G401.6 (cell line): ENCODE results near the gene RIBC2.
"Not testable (repeated sequence)": the region's sequence is repeated elsewhere in the genome, so short reads cannot be mapped to it uniquely, and the experiment has no call there.

Experiments used
- FAIRE-seq: peaks from 2 replicates; lab custom pipeline; 2012; peaks lifted over from hg19 to GRCh38; lab: Jason Lieb, UNC

Gene RIBC2

GRCh38 chr22:45449442-45449841 is 35.9 kb downstream of the RIBC2 start:
- not testable (repeated sequence) for FAIRE-seq

DNA sequence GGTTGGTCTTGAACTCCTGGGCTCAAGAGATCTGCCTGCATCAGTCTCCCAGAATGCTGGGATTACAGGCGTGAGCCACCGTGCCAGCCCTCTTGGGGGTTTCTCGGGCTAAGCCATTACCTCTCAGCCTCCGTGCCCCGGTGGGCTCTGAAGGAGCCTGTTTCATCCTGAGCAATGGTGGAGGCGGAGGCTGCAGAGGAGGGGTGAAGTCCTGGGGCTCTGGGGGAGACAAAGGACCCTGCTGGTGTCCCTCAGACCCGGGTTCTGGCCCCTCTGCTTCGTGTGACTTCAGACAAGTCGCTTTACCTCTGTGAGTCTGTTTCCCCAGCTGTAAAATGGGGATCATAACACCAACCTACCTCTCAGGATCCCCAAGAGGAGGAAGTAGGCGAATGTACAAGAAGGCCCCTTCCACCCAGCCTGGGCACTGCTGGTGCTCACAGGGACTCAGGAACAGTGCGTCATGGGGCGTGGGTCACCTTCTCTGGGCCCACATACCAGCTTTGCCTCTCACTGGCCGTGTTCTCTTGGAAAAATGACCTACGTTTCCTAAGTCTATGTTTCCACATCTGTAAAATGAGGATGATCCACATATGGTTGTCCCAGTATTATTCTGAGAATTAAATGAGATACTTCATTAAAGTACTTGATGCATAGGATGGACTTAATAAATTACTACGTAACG is 36.8 kb downstream of the RIBC2 start:
- FAIRE-seq: no peak

- no peak for FAIRE-seq
These were observed 37.6 kb downstream of the RIBC2 start for GRCh38 chr22:45450921-45451651.

DNA sequence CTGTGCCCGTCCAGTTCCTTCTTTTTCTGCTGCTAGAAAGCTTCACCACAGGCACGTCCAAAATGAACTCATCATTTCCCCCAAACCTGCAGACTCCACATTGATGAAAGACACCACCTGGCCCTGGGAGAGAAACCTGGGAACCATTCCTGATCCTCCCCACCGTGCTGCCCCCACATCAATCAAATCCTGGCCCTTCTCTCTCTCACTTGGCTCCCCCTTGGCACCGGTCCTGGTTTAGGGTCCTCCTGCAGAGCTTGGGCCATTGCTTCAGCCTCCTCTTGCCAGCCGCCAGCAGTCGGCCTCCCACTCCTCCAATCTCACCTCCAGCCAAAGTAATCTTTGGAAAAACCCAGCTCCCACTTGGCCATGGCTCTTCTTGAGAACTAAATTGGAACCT is 38.5 kb downstream of the RIBC2 start:
- no peak for FAIRE-seq

DNA sequence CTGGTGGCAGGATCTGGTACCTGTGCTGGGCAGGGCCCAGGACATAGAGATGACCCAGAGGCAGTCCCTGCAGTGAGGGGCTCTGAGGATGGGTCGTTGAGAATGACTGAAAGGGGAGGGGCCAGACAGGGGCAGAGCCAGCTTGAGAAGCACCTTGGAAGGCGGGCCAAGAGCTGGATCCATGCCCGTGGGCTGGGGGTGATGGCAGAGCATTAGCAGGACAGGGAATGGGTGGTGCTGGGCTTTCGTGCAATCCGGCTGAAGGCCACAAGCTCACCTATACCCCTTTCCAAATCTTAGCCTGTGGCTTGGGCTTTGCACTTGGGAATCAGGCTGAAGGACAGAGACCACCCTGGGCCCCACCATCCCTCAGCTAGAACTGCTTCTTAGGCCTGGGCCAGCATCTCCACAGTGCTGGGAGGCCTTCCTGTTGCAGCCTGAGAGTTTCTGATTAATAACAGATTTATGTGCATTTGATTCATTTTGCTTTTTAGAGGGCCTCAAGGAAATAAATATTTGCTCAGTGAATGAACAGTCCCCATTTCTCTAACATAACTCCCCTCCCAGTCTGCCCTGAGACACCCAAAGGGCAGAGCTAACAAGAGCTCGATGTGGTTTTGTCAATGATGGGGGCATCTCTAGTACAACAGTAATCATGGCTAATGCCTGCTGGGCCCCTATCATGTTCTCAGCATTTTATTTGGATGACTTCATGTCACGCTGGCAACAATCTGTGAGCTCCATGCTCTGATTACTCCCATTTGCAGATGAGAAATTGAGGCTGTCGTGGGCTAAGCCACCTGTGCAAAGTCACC is 39.3 kb downstream of the RIBC2 start:
- FAIRE-seq: no peak

- FAIRE-seq: no peak
These were observed 40.3 kb downstream of the RIBC2 start for GRCh38 chr22:45453764-45454163.

DNA sequence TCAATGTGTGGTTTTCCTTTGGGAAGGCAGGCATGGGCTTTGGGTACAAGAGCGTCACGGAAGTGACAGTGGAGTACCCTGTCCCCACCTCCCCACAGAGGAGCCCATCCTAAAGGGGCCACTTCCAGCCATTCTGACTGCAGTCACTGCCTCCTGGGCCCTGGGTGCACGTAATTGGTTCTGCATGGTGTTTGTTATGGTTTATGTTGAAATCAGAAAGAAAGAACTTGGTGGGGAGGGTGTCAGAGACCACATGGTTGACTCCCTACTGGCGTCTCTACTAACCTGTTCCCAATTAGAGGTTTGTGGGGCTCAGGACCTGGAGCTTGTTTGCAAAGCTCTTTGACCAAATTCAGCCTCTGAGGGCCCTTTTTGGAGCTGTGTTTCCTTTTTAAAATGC is 40.8 kb downstream of the RIBC2 start:
- no peak for FAIRE-seq

DNA sequence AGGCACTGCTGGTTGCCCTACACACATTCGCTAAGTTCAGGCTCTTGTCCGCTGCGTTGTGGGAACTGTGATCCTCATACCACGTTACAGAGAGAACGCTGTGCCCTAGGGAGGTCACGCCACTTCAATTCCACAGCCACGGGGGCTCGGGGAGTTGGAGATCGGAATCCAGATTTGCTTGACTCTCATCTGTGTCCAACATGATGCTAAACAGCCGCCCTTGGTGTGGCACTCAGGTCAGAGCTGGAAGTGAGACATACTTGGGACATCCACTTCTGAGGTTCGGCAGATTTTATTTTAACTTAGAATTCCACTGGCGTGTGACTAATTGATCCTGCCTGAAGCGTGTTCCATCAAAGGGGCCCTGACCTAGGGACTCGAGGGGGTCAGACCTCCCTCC is 41.7 kb downstream of the RIBC2 start:
- no peak for FAIRE-seq

DNA sequence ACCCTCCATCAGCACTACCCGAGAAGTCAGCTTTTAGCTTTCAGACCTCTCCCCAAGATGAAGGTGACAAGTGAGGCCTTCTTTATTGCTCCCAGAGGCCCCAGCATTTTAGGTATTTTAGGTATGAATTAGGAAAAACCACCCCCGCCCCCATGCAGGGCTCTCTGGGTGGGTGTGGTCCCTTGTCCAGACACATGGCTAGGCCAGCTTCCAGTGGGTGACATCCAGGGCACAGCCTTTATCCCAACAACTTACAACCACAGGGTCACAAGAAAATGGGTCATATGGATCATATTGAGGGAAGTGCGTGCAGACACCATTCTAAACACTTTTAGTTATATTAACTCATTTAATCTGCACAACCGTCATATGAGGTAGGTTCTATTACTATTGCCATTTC is 42.1 kb downstream of the RIBC2 start:
- no peak for FAIRE-seq

GRCh38 chr22:45456811-45457210 is 43.3 kb downstream of the RIBC2 start:
- no peak for FAIRE-seq

DNA sequence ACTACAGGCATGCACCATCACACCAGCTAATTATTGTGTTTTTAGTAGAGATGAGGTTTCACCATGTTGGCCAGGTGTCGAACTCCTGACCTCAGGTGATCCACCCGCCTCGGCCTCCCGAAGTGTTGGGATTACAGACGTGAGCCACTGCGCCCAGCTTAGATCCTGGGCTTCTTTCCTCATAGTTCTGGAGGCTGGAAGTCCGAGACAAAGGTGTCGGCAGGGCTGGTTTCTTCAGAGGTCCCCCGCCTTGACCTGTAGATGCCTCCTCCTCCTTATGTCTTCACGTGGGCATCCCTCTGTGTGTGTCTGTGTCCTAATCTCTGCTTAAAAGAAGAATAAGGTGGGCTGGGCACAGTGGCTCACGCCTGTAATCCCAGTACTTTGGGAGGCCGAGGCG is 45.0 kb downstream of the RIBC2 start:
- FAIRE-seq: no peak

- no peak for FAIRE-seq
These were observed 45.7 kb downstream of the RIBC2 start for GRCh38 chr22:45459235-45459634.

DNA sequence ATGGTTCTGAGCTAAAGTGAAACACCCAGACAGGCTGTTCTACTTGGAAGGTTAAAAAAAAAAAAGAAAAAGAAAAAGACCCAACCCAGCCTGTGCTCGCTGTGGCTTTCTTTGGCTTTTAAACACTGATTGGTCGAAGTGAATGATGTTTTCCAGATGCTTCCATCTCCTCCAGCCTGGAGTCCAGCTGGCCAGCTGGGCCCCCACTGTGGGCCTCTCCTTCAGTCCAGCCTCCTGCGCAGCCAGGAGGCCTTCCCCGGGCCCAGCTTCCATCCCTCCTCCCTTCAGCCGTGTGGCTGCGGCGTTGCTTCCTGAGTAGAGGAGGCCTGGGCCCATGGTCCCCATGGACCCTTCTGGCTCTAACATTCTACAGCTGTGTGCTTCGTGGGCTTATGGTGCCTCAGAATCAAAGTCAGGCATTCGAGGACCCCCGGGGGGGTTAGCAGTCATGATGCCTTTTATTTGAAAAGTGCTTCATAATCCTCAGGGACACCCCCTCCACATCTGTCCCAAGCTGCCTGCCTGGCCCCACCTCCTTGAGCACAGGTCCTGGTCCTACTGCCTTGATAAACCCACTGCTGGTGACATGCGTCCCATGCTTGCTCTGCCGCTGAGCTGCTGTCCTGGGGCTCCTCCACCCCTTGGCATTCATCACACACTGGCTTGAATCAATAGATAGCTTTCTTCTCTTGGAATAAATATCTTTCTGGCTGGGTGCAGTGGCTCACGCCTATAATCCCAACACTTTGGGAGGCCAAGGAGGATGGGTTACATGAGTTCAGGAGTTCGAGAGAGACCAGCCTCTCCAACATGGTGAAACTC is 47.0 kb downstream of the RIBC2 start:
- FAIRE-seq: no peak

- FAIRE-seq: no peak
These were observed 48.7 kb downstream of the RIBC2 start for GRCh38 chr22:45462034-45462655.

DNA sequence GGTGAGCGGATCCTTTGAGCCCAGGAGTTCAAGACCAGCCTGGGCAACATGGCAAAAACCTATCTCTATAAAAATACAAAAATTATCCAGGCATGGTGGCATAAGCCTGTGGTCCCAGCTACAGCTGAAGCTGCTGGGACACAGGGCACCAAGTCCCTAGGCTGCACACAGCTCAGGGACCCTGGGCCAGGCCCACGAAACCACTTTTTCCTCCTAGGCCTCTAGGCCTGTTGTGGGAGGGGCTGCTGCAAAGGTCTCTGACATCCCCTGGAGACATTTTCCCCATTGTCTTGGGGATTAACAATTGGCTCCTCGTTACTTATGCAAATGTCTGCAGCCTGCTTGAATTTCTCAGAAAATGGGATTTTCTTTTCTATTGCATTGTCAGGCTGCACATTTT is 50.2 kb downstream of the RIBC2 start:
- FAIRE-seq: not testable (repeated sequence)

- FAIRE-seq: no peak
These were observed 52.1 kb downstream of the RIBC2 start for GRCh38 chr22:45465633-45466032.

DNA sequence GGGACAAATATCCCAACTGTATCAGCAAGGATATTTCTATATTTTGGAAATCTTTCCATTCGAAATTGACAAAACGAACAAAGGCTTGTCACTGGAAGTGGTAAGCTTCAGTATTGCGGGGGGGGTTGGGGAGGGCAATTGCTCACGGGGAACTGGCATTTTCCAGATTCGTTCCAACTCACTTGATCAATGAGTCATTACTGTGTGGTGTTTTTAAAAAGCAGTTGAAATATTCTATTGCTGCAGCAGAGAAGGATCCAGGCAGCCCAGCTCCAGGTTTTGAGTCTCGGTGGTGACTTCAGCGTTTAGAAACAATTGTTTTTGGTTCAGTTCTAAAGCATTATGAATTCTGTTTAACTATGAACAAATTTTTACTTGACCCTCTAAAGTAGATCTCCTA is 55.4 kb downstream of the RIBC2 start:
- no peak for FAIRE-seq

DNA sequence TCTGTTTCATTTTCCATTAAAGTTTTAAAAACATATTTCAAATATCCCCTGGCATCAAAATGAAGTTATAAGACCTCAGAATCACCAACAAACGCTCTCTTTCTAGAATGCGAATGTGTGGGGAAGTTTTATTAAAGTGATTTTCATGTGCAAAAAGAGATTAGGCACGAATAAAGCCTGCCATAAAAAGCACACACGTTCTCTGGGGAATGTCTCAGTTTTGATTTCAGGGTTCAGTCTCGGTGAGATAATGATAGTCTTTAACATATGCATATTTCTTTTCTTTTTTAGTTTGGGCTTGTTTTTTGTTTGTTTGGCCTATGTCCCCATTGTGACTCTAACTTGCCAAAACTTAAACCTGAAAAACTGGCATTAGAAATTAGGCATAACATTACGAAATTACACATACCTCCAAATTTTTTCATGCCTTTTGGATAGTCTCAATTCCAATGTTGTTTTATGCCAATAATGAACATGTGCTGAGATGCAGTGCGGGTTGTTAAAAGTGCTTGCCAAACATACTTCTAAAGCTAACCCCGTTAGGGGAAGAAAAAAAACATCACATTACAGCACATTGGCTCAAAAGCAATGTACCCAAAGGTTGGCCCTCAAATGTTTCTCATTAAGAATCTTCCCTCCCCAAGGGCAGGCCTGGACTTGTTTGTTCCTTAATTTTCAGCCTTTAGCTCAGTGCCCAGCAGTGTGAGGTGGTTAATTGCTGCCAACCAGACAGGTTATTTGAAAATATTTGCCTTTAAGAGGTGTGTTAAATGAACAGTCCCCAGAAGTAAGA is 56.0 kb downstream of the RIBC2 start:
- no peak for FAIRE-seq

DNA sequence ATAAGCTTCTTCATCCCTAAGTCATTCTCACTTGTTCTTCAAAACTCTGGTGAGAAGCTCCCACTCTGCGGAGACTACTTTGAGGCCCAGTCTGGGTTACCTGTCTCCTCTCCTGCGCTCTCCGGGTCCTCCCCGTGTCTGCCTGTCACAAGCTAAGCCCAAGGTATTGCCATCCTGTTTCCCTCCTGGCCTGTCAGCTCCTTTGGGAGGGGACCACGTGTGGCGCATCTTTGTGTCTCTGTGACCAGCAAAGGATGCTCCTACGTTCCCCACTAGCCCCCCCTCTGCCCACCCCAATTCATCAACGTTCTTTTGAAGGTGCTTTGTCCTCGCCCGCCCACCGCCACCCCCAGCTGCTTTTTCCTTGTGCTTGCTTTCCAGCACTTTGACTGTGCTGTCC is 57.4 kb downstream of the RIBC2 start:
- no peak for FAIRE-seq

DNA sequence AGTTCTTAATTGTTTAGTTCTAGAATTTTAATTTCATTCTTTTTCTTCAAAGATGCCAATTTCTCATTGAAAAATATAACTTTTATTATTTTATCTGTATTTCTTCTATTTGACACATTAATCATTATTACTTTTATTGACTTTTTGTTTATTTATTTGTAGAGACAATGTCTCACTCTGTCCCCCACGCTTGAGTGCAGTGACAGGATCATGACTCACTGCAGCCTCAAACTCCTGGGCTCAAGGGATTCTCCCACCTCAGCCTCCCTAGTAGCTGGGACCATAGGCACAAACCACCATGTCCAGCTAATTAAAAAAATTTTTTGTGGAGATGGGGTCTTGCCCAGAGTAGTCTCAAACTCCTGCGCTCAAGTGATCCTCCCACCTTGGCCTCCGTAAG is 58.9 kb downstream of the RIBC2 start:
- FAIRE-seq: no peak

DNA sequence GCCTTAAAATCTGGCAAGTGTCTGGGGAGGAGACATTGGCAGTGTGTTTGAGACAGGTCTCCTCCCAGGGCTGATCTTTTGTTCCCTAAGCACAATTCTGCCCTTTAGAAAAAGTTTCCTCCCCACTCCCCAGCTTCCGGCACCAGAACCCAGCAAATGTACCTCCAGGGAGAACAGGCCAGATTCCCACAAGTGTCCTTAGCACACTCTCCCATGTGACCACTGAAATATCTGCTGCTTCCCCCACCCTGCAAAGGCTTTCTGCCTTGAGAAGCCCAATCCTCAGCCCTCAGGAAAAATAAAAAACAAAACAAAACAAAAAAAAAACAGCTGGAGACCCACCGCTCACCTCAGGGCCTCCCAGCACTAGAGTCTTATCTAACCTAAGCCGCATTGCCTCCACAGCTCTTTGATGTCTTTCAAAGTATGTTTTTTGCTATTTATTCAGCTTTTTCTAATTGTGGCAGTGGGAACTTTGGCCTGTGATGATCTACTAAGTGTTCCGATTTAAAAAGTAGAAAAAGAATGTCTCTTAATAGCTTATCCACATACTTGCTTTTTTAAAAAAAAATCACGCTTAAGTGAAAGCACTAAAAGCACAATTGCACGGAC is 60.2 kb downstream of the RIBC2 start:
- FAIRE-seq: no peak
